OCI-LY3 (cell line): Measurements from ENCODE around the gene ATXN1L.

Source experiments
- H2AFZ ChIP-seq: fragments of 200-600, 300-600 bp; shearing (Covaris generic); 2 replicates; pipeline ENCODE4 v1.6.0; 2014; ENCODE audit warnings: antibody characterized with exemption, low read depth, low read length
- H3K27ac ChIP-seq: fragments of 200-600, 300-600 bp; sonication (generic); 2 replicates; pipeline ENCODE4 v1.5.1; 2014; ENCODE audit warnings: mild to moderate bottlenecking, low read length, moderate library complexity, mixed read lengths
- H3K27me3 ChIP-seq: fragments of 200-600, 300-600 bp; sonication (generic); 2 replicates; pipeline ENCODE4 v1.6.1; 2014; ENCODE audit warnings: low read depth, low read length, mixed read lengths
- H3K36me3 ChIP-seq: fragments of 200-600, 300-600 bp; sonication (generic); replicated peaks from 2 replicates; pipeline ENCODE3; 2014; ENCODE audit warnings: low read depth, low read length, mixed read lengths
- H3K4me1 ChIP-seq: fragments of 300-600, 200-600 bp; sonication (generic); 2 replicates; pipeline ENCODE4 v1.6.1; 2014; ENCODE audit warnings: low read length, mixed read lengths
- H3K4me2 ChIP-seq: fragments of 200-600, 300-600 bp; sonication (generic); 2 replicates; pipeline ENCODE4 v1.6.1; 2014; ENCODE audit warnings: low read length, mixed read lengths
- H3K4me3 ChIP-seq: fragments of 300-600, 200-600 bp; sonication (generic); 2 replicates; pipeline ENCODE4 v1.5.1; 2014; ENCODE audit warnings: antibody characterized with exemption, mild to moderate bottlenecking, low read length, moderate library complexity
- H3K79me2 ChIP-seq: fragments of 300-600, 200-600 bp; shearing (Covaris generic); 2 replicates; pipeline ENCODE4 v1.6.1; 2014; ENCODE audit warnings: mild to moderate bottlenecking, low read length, mixed read lengths
- H3K9ac ChIP-seq: fragments of 300-600, 200-600 bp; shearing (Covaris generic); 2 replicates; pipeline ENCODE4 v1.6.0; 2014; ENCODE audit warnings: mild to moderate bottlenecking, low read length, moderate library complexity
- H3K9me3 ChIP-seq: fragments of 200-600, 300-600 bp; shearing (Covaris generic); 2 replicates; pipeline ENCODE4 v1.6.1; 2014; ENCODE audit warnings: low read length, mixed read lengths; ENCODE audit not compliant: insufficient read depth
- H4K20me1 ChIP-seq: fragments of 200-600, 300-600 bp; sonication (generic); 2 replicates; pipeline ENCODE4 v1.6.1; 2016; ENCODE audit warnings: low read length, mixed read lengths; ENCODE audit not compliant: insufficient read depth
- EZH2phosphoT487 ChIP-seq: fragments of 200-600 bp; shearing (Covaris generic); IDR thresholded peaks from 2 replicates; pipeline ENCODE4 v1.6.1; 2018; ENCODE audit warnings: antibody characterized with exemption, mixed run types, low read depth
- TF ChIP-seq, protein P1 (sequence below): fragments of 200-600, 300-600 bp; sonication (generic); IDR thresholded peaks from 2 replicates; pipeline ENCODE4 v1.5.1; 2014; ENCODE audit warnings: antibody characterized with exemption, low read length, low read depth

Gene ATXN1L

GRCh38 chr16:71845639-71846430 is at the start of gene ATXN1L:
ATXN1L (plus strand) TSS chr16:71845976; CDS start chr16:71849741, 3,765 bp downstream.
- H3K4me1 ChIP-seq = peaks cover 39% of the 10 kb centered on the region
- peaks cover 11% of the 10 kb centered on the region for H3K36me3 ChIP-seq
- no peaks in the 10 kb centered on the region for H3K9me3 ChIP-seq
- H3K27me3 ChIP-seq = no peaks in the 10 kb centered on the region
- 0 out of 2 replicates have a peak within 1 kb of the TSS, but pooled peaks have one; percentile 18 for H2AFZ ChIP-seq
- peaks cover 25% of the 10 kb centered on the region for H3K79me2 ChIP-seq
- peak within 1 kb of the TSS; percentile 59 for H3K27ac ChIP-seq
- H4K20me1 ChIP-seq = peaks cover 15% of the 10 kb centered on the region
- peak within 1 kb of the TSS; percentile 96 for H3K4me2 ChIP-seq
- H3K9ac ChIP-seq = peak within 1 kb of the TSS; percentile 80
- TF ChIP-seq, protein P1, sequence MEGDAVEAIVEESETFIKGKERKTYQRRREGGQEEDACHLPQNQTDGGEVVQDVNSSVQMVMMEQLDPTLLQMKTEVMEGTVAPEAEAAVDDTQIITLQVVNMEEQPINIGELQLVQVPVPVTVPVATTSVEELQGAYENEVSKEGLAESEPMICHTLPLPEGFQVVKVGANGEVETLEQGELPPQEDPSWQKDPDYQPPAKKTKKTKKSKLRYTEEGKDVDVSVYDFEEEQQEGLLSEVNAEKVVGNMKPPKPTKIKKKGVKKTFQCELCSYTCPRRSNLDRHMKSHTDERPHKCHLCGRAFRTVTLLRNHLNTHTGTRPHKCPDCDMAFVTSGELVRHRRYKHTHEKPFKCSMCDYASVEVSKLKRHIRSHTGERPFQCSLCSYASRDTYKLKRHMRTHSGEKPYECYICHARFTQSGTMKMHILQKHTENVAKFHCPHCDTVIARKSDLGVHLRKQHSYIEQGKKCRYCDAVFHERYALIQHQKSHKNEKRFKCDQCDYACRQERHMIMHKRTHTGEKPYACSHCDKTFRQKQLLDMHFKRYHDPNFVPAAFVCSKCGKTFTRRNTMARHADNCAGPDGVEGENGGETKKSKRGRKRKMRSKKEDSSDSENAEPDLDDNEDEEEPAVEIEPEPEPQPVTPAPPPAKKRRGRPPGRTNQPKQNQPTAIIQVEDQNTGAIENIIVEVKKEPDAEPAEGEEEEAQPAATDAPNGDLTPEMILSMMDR = no peak
- no peak for TF ChIP-seq EZH2phosphoT487
- peak within 1 kb of the TSS; percentile 83 for H3K4me3 ChIP-seq

DNA sequence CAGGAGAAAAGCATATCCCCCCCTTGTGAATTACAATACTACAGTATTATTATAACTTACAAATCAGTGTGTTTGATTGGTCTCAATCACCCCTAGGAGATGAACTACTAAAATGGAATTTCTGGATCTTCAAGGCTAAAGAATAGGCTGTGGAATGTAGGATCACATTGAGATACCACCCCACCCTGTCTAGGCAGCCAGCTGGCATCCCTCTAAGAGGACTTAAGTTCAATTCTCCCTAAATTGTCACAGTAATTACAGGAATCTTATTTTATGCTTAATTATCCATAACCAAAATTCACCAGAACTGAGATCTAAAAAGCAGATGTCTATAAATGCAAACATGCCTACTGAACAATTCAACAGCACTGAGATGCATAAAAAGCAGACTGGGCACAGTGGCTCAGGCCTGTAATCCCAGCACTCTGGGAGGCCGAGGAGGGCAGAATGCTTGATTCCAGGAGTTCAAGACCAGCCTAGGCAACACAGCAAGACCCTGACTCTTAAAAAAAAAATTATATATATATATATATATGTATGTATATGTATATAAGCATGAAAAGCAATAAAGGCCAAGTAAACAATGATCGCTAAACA is 49.2 kb upstream of the ATXN1L start:
- Histone ChIP-seq H3K9me3 (no peaks in the 10 kb centered on the region), H3K9ac (no peak overlapping the region), H3K36me3 (peaks cover 7% of the 10 kb centered on the region), H3K4me3 (no peak overlapping the region), H3K27ac (no peak overlapping the region), H3K79me2 (peaks cover 85% of the 10 kb centered on the region), H2AFZ (no peak overlapping the region), H4K20me1 (peaks cover 32% of the 10 kb centered on the region), H3K4me2 (no peak overlapping the region), H3K27me3 (no peaks in the 10 kb centered on the region), H3K4me1 (no peaks in the 10 kb centered on the region)
- TF ChIP-seq, protein P1 = no peak
- no peak for TF ChIP-seq EZH2phosphoT487

- no peaks in the 10 kb centered on the region for H3K27me3 ChIP-seq
- peaks cover 3% of the 10 kb centered on the region for H3K36me3 ChIP-seq
- H3K4me3 ChIP-seq = no peak overlapping the region
- no peak overlapping the region for H2AFZ ChIP-seq
- H3K9me3 ChIP-seq = no peaks in the 10 kb centered on the region
- TF ChIP-seq EZH2phosphoT487 = no peak
- TF ChIP-seq, protein P1 = no peak
- H3K27ac ChIP-seq = no peak overlapping the region
- no peak overlapping the region for H3K4me2 ChIP-seq
- no peaks in the 10 kb centered on the region for H4K20me1 ChIP-seq
- H3K79me2 ChIP-seq = peaks cover 86% of the 10 kb centered on the region
- H3K4me1 ChIP-seq = peaks cover 10% of the 10 kb centered on the region
- H3K9ac ChIP-seq = no peak overlapping the region
Observed at GRCh38 chr16:71803305-71803690, 42.5 kb upstream of the ATXN1L start.

- peak overlapping the region; percentile 91; the same call in 1 of the 2 replicates for H2AFZ ChIP-seq
- H3K27ac ChIP-seq = peak overlapping the region; percentile 83
- peaks cover 3% of the 10 kb centered on the region for H3K36me3 ChIP-seq
- H3K79me2 ChIP-seq = peaks cover 55% of the 10 kb centered on the region
- H3K9me3 ChIP-seq = no peaks in the 10 kb centered on the region
- peak overlapping the region; percentile 90 for H3K9ac ChIP-seq
- H3K4me2 ChIP-seq = peak overlapping the region; percentile 76
- H3K4me3 ChIP-seq = peak overlapping the region; percentile 92
- H3K4me1 ChIP-seq = peaks cover 17% of the 10 kb centered on the region
- TF ChIP-seq, protein P1 = no peak
- no peak for TF ChIP-seq EZH2phosphoT487
- H3K27me3 ChIP-seq = no peaks in the 10 kb centered on the region
- H4K20me1 ChIP-seq = no peaks in the 10 kb centered on the region
Observed at GRCh38 chr16:71807905-71808592, 37.7 kb upstream of the ATXN1L start.
